ENCODE measurements around the gene RHEX.
"Not testable (repeated sequence)": the region's sequence is repeated elsewhere in the genome, so short reads cannot be mapped to it uniquely, and the experiment has no call there.

The RHEX gene

GRCh38 chr1:206029484-206029883, 23.5 kb upstream of the RHEX start:
- in situ Hi-C loops (cut with MboI; ENCODE audit: low sequenced_read_pairs): no loop called here

- in situ Hi-C loops (cut with MboI; ENCODE audit: low sequenced_read_pairs): no loop called here
Observed at GRCh38 chr1:206030191-206030590, 22.8 kb upstream of the RHEX start.

GRCh38 chr1:206030714-206031113, 22.3 kb upstream of the RHEX start:
- in situ Hi-C loops (cut with MboI; ENCODE audit: low sequenced_read_pairs): no loop called here

GRCh38 chr1:206032380-206033140, 20.4 kb upstream of the RHEX start:
- in situ Hi-C loops (cut with MboI; ENCODE audit: low sequenced_read_pairs): no loop called here

GRCh38 chr1:206035027-206035426, 17.9 kb upstream of the RHEX start:
- in situ Hi-C loops (cut with MboI; ENCODE audit: low sequenced_read_pairs): no loop called here

- in situ Hi-C loops (cut with MboI; ENCODE audit: low sequenced_read_pairs): no loop called here
Observed at GRCh38 chr1:206036663-206037455, 16.1 kb upstream of the RHEX start.

GRCh38 chr1:206037581-206037980, 15.4 kb upstream of the RHEX start:
- in situ Hi-C loops (cut with MboI; ENCODE audit: low sequenced_read_pairs): no loop called here

GRCh38 chr1:206039046-206039973, 13.7 kb upstream of the RHEX start:
- in situ Hi-C loops (cut with MboI; ENCODE audit: low sequenced_read_pairs): no loop called here

GRCh38 chr1:206040328-206040727, 12.6 kb upstream of the RHEX start:
- in situ Hi-C loops (cut with MboI; ENCODE audit: low sequenced_read_pairs): no loop called here

- in situ Hi-C loops (cut with MboI; ENCODE audit: low sequenced_read_pairs): no loop called here
Observed at GRCh38 chr1:206041640-206042039, 11.3 kb upstream of the RHEX start.

- in situ Hi-C loops (cut with MboI; ENCODE audit: low sequenced_read_pairs): no loop called here
Observed at GRCh38 chr1:206047271-206047670, 5.7 kb upstream of the RHEX start.

GRCh38 chr1:206048582-206048981, 4.4 kb upstream of the RHEX start:
- in situ Hi-C loops (cut with MboI; ENCODE audit: low sequenced_read_pairs): no loop called here

- in situ Hi-C loops (cut with MboI; ENCODE audit: low sequenced_read_pairs): no loop called here
Observed at GRCh38 chr1:206049293-206049692, 3.7 kb upstream of the RHEX start.

GRCh38 chr1:206049919-206050600, 2.9 kb upstream of the RHEX start:
- in situ Hi-C loops (cut with MboI; ENCODE audit: low sequenced_read_pairs): no loop called here

GRCh38 chr1:206050655-206051235, 2.2 kb upstream of the RHEX start:
- in situ Hi-C loops (cut with MboI; ENCODE audit: low sequenced_read_pairs): no loop called here

- in situ Hi-C loops (cut with MboI; ENCODE audit: low sequenced_read_pairs): not testable (repeated sequence)
Observed at GRCh38 chr1:206052231-206052865, 625 bp upstream of the RHEX start.

GRCh38 chr1:206053616-206054015, 643 bp downstream of the RHEX start:
- in situ Hi-C loops (cut with MboI; ENCODE audit: low sequenced_read_pairs): not testable (repeated sequence)

GRCh38 chr1:206055069-206055625, 2.2 kb downstream of the RHEX start:
- in situ Hi-C loops (cut with MboI; ENCODE audit: low sequenced_read_pairs): not testable (repeated sequence)

GRCh38 chr1:206055639-206056323, 2.8 kb downstream of the RHEX start:
- in situ Hi-C loops (cut with MboI; ENCODE audit: low sequenced_read_pairs): not testable (repeated sequence)

Data from hTERT RPE-1 (cell line).